Stimulated activated CD8-positive, alpha-beta memory T cell treated with anti-CD3 and anti-CD28 coated beads, Interleukin-7, amount 100 ng/mL, for 48 hours (primary cell): ENCODE results near the gene GBX2.
"Not testable (repeated sequence)": the region's sequence is repeated elsewhere in the genome, so short reads cannot be mapped to it uniquely, and the experiment has no call there.

Experiments used
- DNase-seq, 2 donors: peaks; one replicate each; pipeline ENCODE4 v3.0.0-alpha.2; 2020; ENCODE audit warnings: low read depth in 1 of 2; ENCODE audit errors: extremely low read depth in 1 of 2

The GBX2 gene

GRCh38 chr2:236157815-236158498 is 10.2 kb downstream of the GBX2 start:
- no peak for DNase-seq

GRCh38 chr2:236157366-236157765 is 10.8 kb downstream of the GBX2 start:
- no peak for DNase-seq

GRCh38 chr2:236156860-236157194 is 11.4 kb downstream of the GBX2 start:
- DNase-seq, result no peak

GRCh38 chr2:236156095-236156859 is 11.9 kb downstream of the GBX2 start:
- DNase-seq, result no peak

DNA sequence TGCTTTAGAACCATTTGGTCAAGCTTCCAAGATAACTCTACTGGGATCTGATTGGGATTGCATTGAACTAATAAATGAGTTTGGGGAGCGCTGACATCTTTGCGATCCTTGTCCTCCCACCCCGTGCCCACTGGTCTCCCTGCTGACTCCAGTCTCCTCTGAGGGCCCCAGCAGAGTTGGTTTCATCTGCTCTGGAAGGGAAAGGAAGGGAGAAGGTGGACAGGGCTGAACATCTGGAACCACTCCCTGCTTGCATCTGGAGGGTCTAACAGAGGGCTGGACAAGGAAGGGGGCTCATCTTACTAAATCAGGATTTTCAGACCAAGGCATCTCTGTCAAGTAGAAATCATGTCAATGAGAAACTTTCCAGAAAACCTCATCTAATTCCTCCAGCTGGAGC is 12.8 kb downstream of the GBX2 start:
- DNase-seq, result no peak

- no peak for DNase-seq
Measured at GRCh38 chr2:236146436-236146835, 21.8 kb downstream of the GBX2 start.

DNA sequence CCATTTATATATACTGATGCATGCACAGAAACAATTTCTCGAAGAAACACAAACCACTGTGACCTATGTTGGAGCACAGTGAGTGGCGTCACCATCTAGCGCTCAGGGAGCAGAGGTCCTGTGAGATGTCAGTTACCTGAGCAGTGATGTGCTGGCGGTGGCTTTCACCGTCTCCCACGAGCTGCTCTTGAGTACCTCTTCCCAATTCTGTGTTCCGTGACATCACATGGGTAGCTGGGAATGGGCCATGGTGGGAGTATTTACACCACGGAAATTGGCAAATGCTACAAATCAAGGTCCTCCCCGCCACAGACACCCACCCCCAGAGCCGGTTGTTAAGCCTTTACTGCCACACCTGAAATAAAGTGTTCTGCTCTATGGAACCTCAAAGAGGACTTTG is 24.4 kb downstream of the GBX2 start:
- DNase-seq, result no peak

DNA sequence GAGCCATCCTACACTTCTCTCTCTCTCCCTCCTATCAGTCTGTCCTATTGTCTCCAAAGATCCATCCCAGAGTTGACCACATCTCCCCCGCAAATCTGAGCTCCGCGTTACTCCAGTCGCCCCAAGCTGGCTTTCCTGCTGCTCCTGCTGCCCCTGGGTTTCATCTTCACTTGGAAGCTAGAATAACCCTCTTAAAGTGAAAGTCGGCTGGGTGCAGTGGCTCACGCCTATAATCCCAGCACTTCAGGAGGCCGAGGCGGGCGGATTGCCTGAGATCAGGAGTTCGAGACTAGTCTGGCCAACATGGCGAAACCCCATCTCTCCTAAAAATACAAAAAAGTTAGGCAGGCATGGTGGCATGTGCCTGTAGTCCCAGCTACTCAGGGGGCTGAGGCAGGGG is 26.6 kb downstream of the GBX2 start:
- not testable (repeated sequence) for DNase-seq

DNA sequence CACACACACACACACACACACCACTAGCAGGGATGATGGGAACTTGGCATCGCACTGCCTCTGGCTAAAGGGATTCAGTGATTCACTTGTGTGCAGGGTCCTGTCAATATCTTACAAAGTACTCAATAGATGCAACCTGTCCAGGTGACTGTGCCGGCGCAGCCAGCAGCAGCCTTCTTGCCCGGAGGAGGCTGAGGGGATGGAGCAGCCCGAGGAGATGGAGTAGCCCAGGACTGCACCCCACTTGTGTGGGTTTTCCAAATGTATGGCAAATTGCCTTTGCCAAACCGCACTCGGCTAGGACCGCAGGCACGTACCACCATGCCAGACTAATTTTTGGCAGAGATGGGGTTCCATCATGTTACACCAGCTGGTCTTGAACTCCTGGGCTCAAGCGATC is 31.1 kb downstream of the GBX2 start:
- no peak for DNase-seq

DNA sequence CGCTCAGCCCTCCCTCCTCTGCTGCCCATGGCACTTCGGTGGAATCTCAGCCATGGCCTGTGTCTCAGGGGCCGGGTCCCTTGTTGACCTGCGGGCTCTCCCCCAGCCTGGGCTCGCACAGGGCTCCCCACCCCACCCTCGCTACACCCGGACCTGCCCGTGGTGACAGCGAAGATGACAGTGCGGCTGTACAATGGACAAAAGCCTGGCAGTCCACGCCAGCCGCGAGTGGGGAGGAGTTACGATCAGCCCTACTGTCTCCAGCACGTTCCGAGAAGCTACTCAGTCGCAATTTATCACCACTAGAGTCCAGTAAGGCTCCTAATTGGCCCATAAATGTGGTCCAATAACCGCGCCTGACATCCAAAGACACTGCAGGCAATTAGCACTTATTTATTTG is 31.6 kb downstream of the GBX2 start:
- no peak for DNase-seq

- no peak for DNase-seq
Measured at GRCh38 chr2:236133410-236134012, 34.7 kb downstream of the GBX2 start.

GRCh38 chr2:236131073-236131692 is 37.0 kb downstream of the GBX2 start:
- DNase-seq, result no peak

- no peak for DNase-seq
Measured at GRCh38 chr2:236130349-236130998, 37.7 kb downstream of the GBX2 start.

- DNase-seq, result no peak
Measured at GRCh38 chr2:236129935-236130334, 38.3 kb downstream of the GBX2 start.

- DNase-seq, result no peak
Measured at GRCh38 chr2:236128321-236128720, 39.9 kb downstream of the GBX2 start.

GRCh38 chr2:236127010-236127409 is 41.2 kb downstream of the GBX2 start:
- DNase-seq, result no peak

DNA sequence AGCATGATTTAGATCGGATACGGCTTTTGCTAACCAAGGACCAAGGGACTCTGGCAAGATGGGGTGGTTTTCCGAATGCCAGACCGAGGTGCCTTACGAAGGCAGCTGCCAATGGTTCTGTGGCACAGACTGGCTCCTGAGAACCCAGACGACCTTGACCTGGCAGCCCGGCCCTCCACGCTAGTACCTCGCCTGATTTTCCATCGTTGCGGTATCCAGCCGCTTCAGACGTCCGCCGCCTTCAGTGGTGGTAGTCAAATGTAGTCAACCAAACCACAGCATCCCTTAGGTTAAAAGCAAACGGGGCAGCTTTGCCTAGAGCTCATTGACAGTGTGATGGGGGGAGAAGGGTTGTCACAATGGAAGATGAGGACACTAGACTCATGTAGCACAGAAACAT is 42.6 kb downstream of the GBX2 start:
- DNase-seq, result no peak

- no peak for DNase-seq
Measured at GRCh38 chr2:236124182-236124893, 43.8 kb downstream of the GBX2 start.

GRCh38 chr2:236123716-236124115 is 44.5 kb downstream of the GBX2 start:
- DNase-seq, result no peak

GRCh38 chr2:236122236-236122635 is 46.0 kb downstream of the GBX2 start:
- no peak for DNase-seq

DNA sequence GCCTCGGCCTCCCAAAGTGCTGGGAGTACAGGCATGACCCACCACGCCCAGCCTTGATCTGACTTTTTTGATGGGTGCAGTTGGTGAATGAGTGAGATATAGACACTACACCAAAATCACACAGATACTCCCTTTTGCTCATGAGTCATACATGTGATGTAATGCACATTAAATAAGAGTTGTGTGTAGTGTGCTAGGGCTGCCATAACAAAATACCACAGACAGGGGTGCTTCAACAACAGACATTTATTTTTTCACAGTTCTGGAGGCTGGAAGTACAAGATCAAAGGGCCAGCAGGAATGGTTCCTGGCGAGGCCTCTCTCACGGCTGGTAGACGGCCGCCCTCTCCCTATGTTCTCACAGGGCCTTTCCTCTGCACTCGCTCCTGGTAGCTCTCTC is 46.6 kb downstream of the GBX2 start:
- DNase-seq, result no peak
